ENCODE results near the gene NLRP12.

Gene NLRP12

GRCh38 chr19:53809518-53810186 lies 14.5 kb downstream of the NLRP12 start:
- DNase-seq (ENCODE audit: extremely low read depth, low read depth), result no peak
- peak; percentile 14 for TF ChIP-seq CTCF (IDR thresholded peaks at IDR 0.05; ENCODE audit: low read depth, low read length)

- TF ChIP-seq CTCF (IDR thresholded peaks at IDR 0.05; ENCODE audit: low read depth, low read length), result peak; percentile 74
- DNase-seq (ENCODE audit: extremely low read depth, low read depth), result peak; percentile 29
Measured at GRCh38 chr19:53808710-53809125, 15.4 kb downstream of the NLRP12 start.

- no peak for DNase-seq (ENCODE audit: extremely low read depth, low read depth)
Measured at GRCh38 chr19:53801257-53801656, 22.9 kb downstream of the NLRP12 start.

GRCh38 chr19:53795019-53795418 lies 29.1 kb downstream of the NLRP12 start:
- DNase-seq (ENCODE audit: extremely low read depth, low read depth), result no peak
- TF ChIP-seq CTCF (IDR thresholded peaks at IDR 0.05; ENCODE audit: low read depth, low read length), result no peak

More at GRCh38 chr19:53801257-53801656, 22.9 kb downstream of the NLRP12 start:
- TF ChIP-seq CTCF (IDR thresholded peaks at IDR 0.05; ENCODE audit: low read depth, low read length), result no peak

- DNase-seq (ENCODE audit: extremely low read depth, low read depth), result peak; percentile 70
- TF ChIP-seq CTCF (IDR thresholded peaks at IDR 0.05; ENCODE audit: low read depth, low read length), result no peak; the same call in none of the 2 replicates
Measured at GRCh38 chr19:53792721-53793433, 31.2 kb downstream of the NLRP12 start.

GRCh38 chr19:53789708-53790678 lies 34.1 kb downstream of the NLRP12 start:
- no peak for DNase-seq (ENCODE audit: extremely low read depth, low read depth)
- TF ChIP-seq CTCF (IDR thresholded peaks at IDR 0.05; ENCODE audit: low read depth, low read length), result no peak

Measured in AG09319 (cell line).